ENCODE results near the gene ZNF189.

ZNF189 gene

DNA sequence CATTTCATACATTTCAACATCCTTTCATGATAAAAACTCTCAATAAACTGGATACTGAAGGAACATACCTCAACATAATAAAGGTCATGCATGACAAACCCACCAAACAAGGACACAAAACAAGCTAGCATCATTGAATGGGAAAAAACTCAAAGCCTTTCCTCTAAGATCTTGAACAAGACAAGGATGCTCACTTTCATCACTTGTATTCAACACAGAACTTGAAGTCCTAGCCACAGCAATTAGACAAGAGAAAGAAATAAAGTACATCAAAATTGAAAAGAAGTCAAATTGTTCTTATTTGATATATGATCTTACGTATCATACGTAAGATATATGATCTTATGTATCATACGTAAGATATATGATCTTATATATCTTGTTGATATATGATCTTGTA lies 5.5 kb upstream of the ZNF189 start:
- H3K27ac ChIP-seq = no peak overlapping the region
- TF ChIP-seq, protein P1, sequence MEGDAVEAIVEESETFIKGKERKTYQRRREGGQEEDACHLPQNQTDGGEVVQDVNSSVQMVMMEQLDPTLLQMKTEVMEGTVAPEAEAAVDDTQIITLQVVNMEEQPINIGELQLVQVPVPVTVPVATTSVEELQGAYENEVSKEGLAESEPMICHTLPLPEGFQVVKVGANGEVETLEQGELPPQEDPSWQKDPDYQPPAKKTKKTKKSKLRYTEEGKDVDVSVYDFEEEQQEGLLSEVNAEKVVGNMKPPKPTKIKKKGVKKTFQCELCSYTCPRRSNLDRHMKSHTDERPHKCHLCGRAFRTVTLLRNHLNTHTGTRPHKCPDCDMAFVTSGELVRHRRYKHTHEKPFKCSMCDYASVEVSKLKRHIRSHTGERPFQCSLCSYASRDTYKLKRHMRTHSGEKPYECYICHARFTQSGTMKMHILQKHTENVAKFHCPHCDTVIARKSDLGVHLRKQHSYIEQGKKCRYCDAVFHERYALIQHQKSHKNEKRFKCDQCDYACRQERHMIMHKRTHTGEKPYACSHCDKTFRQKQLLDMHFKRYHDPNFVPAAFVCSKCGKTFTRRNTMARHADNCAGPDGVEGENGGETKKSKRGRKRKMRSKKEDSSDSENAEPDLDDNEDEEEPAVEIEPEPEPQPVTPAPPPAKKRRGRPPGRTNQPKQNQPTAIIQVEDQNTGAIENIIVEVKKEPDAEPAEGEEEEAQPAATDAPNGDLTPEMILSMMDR (IDR thresholded peaks at IDR 0.05) = no peak
- TF ChIP-seq ZFX (IDR thresholded peaks at IDR 0.05; ENCODE audit: borderline replicate concordance) = no peak

DNA sequence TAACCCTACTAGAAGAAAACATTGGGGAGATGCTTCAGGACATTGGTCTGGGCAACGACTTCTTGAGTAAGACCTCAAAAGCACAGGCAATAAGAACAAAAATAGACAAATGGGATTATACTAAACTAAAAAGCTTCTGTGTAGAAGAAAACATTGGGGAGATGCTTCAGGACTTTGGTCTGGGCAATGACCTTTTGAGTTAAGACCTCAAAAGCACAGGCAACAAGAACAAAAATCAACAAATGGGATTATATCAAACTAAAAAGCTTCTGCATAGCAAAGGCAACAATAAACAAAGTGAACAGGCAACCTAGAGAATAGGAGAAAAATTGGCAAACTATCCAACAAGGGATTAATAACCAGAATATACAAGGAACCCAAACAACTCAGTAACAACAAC lies 4.0 kb upstream of the ZNF189 start:
- H3K27ac ChIP-seq = no peak overlapping the region
- no peak for TF ChIP-seq ZFX (IDR thresholded peaks at IDR 0.05; ENCODE audit: borderline replicate concordance)
- TF ChIP-seq, protein P1 (IDR thresholded peaks at IDR 0.05) = no peak

DNA sequence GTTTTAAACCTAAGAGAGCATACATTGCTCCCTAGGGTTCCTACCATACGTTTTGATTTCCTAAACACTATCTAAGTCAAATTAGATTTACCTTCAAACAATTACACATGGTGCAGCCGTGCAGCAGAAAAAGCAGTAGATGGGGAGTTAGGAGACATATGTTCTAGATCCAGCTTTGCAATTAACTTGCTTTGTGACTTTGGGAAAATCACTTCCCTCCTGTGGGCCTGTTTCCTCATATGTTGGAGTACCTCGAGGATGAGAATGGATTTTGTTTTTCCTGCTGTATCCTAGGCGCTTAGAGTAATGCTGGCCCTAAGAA lies 944 bp upstream of the ZNF189 start:
- H3K27ac ChIP-seq = peak overlapping the region; percentile 72
- TF ChIP-seq, protein P1 (IDR thresholded peaks at IDR 0.05) = no peak
- TF ChIP-seq ZFX (IDR thresholded peaks at IDR 0.05; ENCODE audit: borderline replicate concordance) = no peak

DNA sequence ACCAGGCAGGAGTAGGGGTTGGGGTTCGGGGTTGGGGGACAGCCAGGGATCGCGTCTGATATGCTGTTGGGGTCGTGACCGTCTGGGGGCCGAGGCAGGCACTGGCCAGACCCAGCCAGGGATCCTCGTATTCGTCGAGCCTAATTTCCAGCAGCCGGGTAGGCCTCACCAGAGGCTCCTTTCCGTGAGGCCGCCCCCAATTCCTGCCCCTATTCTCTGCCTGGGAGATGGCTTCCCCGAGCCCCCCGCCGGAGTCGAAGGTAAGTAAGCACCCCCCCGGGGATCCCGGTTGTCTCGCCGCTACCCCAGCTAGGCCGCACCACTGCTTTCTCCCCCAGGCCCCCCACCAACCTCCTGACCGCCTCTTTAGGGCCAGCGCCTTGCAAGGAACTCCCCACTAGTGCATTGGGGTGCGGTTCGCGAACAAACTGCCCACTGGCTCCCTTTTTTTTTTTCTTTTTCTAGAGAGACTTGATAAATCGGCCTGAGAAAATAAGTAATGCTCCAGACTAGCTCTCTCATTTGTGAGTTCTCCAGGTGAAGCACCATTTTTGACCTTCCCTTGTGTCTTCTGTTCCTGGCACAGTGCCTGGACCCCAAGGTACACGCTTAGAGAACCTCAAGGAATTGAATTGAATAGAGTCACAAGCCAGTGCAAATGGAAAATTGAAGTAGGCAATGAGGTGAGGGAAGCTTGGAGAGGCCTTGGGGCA lies 435 bp downstream of the ZNF189 start:
- no peak for TF ChIP-seq ZFX (IDR thresholded peaks at IDR 0.05; ENCODE audit: borderline replicate concordance)
- TF ChIP-seq, protein P1 (IDR thresholded peaks at IDR 0.05) = no peak
- H3K27ac ChIP-seq = peak overlapping the region; percentile 72

DNA sequence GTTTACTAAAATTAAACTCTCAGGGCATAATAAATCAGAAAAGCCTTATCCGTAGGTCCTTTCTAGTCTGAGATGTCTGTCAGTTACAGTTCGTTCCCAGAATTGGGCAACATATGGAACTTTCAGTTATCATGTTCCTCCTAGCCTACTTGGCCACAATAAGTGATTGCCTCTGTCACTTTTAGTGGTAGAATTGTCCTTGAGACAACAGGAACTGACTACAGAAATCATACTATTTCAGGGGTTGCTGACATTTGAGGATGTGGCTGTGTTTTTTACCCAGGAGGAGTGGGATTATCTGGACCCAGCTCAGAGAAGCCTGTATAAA lies 956 bp downstream of the ZNF189 start:
- no peak overlapping the region for H3K27ac ChIP-seq
- TF ChIP-seq, protein P1 (IDR thresholded peaks at IDR 0.05) = no peak
- no peak for TF ChIP-seq ZFX (IDR thresholded peaks at IDR 0.05; ENCODE audit: borderline replicate concordance)

DNA sequence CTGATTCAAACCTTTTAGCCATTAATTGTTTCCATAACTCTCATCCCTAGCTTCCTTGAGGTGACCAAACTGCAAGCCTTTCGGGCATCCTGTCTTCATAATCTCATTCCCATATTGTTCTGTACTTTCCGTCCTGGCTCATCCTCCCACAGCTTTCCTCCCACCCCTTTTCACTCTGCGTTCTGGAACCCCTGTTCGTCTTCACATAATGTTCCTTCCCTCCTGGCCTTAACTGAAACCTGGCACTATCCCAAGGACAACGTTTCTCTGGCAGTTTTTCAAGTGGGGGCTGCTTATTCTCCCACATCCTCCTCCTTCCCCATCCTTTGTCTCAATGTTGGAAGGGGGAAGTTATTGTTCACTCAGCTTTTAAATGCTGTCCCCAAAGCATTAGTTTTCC lies 1.5 kb downstream of the ZNF189 start:
- no peak for TF ChIP-seq ZFX (IDR thresholded peaks at IDR 0.05; ENCODE audit: borderline replicate concordance)
- TF ChIP-seq, protein P1 (IDR thresholded peaks at IDR 0.05) = no peak
- H3K27ac ChIP-seq = no peak overlapping the region

DNA sequence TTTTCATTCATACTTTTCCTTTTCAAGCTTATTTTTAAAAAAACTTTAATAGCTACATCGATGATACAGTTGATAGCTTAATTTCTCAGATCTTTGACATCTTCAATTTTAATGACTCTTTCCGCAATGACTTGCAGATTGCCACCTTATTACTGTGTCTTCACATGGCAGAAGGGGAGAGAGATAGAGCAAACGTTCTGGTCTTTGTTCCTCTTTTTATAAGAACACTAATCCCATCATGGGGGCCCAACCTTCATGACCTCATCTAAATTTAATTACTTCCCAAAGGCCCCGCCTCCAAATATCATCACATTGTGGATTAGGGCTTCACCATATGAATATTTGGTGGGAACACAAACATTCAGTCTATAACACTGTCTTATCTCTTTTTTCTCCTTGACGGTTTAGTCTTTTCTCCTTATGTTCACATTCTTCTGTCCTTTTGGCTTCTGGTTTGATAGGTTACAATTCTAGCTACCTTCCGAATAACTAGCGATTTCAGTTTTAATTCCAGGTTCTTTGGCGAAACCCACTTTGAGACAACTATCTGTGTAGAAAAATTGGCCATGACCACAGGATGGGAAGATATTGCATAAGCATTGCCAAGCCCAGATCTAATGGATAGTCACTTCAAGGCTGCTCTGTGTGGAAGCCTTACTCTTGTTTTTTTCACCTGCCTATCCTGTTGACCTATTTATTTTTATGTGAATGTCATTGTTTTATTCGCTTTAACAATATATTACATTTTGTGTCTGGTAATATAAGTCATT lies 5.0 kb downstream of the ZNF189 start:
- no peak for TF ChIP-seq ZFX (IDR thresholded peaks at IDR 0.05; ENCODE audit: borderline replicate concordance)
- TF ChIP-seq, protein P1 (IDR thresholded peaks at IDR 0.05) = no peak
- no peak overlapping the region for H3K27ac ChIP-seq

All from 22Rv1 (cell line).